Activated naive CD8-positive, alpha-beta T cell treated with anti-CD3 and anti-CD28 coated beads, Interleukin-2, amount 50 U/mL, for 24 hours (primary cell): ENCODE data around the gene VEGFA.

ENCODE experiments used
- ATAC-seq: fragments of 150-1000 bp; cut with Tn5 transposase; one replicate; pipeline ENCODE4 v1.10.0; 2021
- DNase-seq: peaks from one replicate; pipeline ENCODE4 v3.0.0; 2021
- H3K27ac Mint-ChIP-seq: one replicate; pipeline ENCODE4 v1.8.0; 2021; ENCODE audit warnings: mild to moderate bottlenecking, mixed read lengths
- H3K27me3 Mint-ChIP-seq: one replicate; pipeline ENCODE4 v1.8.0; 2021; ENCODE audit warnings: mixed read lengths
- H3K36me3 Mint-ChIP-seq: one replicate; pipeline ENCODE4 v1.8.0; 2021; ENCODE audit warnings: low read depth, mixed read lengths
- H3K4me1 Mint-ChIP-seq: one replicate; pipeline ENCODE4 v1.8.0; 2021; ENCODE audit warnings: mixed read lengths
- H3K4me3 Mint-ChIP-seq: one replicate; pipeline ENCODE4 v1.8.0; 2021; ENCODE audit warnings: mild to moderate bottlenecking, moderate library complexity, mixed read lengths
- H3K9me3 Mint-ChIP-seq: one replicate; pipeline ENCODE4 v1.8.0; 2021; ENCODE audit warnings: mixed read lengths

The VEGFA gene

DNA sequence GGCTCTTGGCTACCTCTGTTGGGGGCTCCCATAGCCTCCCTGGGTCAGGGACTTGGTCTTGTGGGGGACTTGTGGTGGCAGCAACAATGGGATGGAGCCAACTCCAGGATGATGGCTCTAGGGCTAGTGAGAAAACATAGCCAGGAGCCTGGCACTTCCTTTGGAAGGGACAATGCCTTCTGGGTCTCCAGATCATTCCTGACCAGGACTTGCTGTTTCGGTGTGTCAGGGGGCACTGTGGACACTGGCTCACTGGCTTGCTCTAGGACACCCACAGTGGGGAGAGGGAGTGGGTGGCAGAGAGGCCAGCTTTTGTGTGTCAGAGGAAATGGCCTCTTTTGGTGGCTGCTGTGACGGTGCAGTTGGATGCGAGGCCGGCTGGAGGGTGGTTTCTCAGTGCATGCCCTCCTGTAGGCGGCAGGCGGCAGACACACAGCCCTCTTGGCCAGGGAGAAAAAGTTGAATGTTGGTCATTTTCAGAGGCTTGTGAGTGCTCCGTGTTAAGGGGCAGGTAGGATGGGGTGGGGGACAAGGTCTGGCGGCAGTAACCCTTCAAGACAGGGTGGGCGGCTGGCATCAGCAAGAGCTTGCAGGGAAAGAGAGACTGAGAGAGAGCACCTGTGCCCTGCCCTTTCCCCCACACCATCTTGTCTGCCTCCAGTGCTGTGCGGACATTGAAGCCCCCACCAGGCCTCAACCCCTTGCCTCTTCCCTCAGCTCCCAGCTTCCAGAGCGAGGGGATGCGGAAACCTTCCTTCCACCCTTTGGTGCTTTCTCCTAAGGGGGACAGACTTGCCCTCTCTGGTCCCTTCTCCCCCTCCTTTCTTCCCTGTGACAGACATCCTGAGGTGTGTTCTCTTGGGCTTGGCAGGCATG is 9.2 kb downstream of the VEGFA start:
- ATAC-seq = no peak
- H3K4me1 Mint-ChIP-seq = peaks cover 25% of the 10 kb centered on the region
- H3K4me3 Mint-ChIP-seq = no peak overlapping the region
- no peaks in the 10 kb centered on the region for H3K9me3 Mint-ChIP-seq
- H3K27me3 Mint-ChIP-seq = no peaks in the 10 kb centered on the region
- H3K27ac Mint-ChIP-seq = no peak overlapping the region
- peaks cover 46% of the 10 kb centered on the region for H3K36me3 Mint-ChIP-seq
- DNase-seq = no peak

DNA sequence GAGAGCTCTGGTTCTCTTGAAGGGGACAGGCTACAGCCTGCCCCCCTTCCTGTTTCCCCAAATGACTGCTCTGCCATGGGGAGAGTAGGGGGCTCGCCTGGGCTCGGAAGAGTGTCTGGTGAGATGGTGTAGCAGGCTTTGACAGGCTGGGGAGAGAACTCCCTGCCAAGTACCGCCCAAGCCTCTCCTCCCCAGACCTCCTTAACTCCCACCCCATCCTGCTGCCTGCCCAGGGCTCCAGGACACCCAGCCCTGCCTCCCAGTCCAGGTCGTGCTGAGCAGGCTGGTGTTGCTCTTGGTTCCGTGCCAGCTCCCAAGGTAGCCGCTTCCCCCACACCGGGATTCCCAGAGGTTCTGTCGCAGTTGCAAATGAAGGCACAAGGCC is 9.8 kb downstream of the VEGFA start:
- DNase-seq = no peak
- Mint-ChIP-seq H3K36me3 (peaks cover 48% of the 10 kb centered on the region), H3K27ac (no peak overlapping the region), H3K27me3 (no peaks in the 10 kb centered on the region), H3K9me3 (no peaks in the 10 kb centered on the region), H3K4me1 (peaks cover 19% of the 10 kb centered on the region), H3K4me3 (no peak overlapping the region)
- ATAC-seq = no peak

DNA sequence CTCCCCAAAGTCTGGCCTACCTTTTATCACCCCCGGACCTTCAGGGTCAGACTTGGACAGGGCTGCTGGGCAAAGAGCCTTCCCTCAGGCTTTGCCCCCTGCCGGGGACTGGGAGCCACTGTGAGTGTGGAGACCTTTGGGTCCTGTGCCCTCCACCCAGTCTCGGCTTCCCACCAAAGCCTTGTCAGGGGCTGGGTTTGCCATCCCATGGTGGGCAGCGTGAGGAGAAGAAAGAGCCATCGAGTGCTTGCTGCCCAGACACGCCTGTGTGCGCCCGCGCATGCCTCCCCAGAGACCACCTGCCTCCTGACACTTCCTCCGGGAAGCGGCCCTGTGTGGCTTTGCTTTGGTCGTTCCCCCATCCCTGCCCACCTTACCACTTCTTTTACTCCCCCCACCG is 10.3 kb downstream of the VEGFA start:
- Mint-ChIP-seq H3K27me3 (no peaks in the 10 kb centered on the region), H3K27ac (no peak overlapping the region), H3K4me1 (peaks cover 15% of the 10 kb centered on the region), H3K9me3 (no peaks in the 10 kb centered on the region), H3K36me3 (peaks cover 51% of the 10 kb centered on the region), H3K4me3 (no peak overlapping the region)
- DNase-seq = no peak
- ATAC-seq = no peak

DNA sequence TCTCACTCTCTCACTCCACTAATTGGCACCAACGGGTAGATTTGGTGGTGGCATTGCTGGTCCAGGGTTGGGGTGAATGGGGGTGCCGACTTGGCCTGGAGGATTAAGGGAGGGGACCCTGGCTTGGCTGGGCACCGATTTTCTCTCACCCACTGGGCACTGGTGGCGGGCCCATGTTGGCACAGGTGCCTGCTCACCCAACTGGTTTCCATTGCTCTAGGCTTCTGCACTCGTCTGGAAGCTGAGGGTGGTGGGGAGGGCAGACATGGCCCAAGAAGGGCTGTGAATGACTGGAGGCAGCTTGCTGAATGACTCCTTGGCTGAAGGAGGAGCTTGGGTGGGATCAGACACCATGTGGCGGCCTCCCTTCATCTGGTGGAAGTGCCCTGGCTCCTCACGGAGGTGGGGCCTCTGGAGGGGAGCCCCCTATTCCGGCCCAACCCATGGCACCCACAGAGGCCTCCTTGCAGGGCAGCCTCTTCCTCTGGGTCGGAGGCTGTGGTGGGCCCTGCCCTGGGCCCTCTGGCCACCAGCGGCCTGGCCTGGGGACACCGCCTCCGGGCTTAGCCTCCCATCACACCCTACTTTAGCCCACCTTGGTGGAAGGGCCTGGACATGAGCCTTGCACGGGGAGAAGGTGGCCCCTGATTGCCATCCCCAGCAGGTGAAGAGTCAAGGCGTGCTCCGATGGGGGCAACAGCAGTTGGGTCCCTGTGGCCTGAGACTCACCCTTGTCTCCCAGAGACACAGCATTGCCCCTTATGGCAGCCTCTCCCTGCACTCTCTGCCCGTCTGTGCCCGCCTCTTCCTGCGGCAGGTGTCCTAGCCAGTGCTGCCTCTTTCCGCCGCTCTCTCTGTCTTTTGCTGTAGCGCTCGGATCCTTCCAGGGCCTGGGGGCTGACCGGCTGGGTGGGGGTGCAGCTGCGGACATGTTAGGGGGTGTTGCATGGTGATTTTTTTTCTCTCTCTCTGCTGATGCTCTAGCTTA is 11.2 kb downstream of the VEGFA start:
- H3K36me3 Mint-ChIP-seq = peaks cover 51% of the 10 kb centered on the region
- no peak for ATAC-seq

DNA sequence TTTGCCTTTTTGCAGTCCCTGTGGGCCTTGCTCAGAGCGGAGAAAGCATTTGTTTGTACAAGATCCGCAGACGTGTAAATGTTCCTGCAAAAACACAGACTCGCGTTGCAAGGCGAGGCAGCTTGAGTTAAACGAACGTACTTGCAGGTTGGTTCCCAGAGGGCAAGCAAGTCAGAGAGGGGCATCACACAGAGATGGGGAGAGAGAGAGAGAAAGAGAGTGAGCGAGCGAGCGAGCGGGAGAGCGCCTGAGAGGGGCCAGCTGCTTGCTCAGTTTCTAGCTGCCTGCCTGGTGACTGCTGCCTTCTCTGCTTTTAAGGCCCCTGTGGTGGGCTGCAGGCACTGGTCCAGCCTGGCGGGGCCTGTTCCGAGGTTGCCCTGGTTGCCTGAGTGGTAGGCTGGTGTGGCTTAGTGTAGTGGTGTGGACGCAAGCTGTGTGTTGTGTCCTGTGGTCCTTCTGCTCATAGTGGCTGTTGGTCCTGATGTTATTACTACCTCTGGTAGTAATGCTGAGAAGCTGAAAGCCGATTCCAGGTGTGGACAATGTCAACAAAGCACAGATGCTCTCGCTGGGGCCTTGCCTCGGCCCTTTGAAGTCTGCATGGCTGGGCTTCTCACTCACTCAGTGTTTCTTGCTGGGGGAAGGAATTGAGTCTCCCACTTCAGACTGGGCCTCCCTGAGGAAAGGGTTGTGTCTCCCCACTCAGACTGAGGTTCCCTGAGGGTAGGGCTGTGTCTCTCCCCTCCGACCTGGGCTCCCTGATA is 12.1 kb downstream of the VEGFA start:
- peaks cover 45% of the 10 kb centered on the region for H3K36me3 Mint-ChIP-seq
- H3K27ac Mint-ChIP-seq = no peak overlapping the region
- ATAC-seq (no peak), DNase-seq (no peak)
- no peaks in the 10 kb centered on the region for H3K4me1 Mint-ChIP-seq
- H3K9me3 Mint-ChIP-seq = no peaks in the 10 kb centered on the region
- H3K27me3 Mint-ChIP-seq = no peaks in the 10 kb centered on the region
- no peak overlapping the region for H3K4me3 Mint-ChIP-seq

More for the DNA sequence above, 11.2 kb downstream of the VEGFA start:
- no peak overlapping the region for H3K27ac Mint-ChIP-seq
- no peak for DNase-seq
- H3K4me3 Mint-ChIP-seq = no peak overlapping the region
- peaks cover 5% of the 10 kb centered on the region for H3K4me1 Mint-ChIP-seq
- no peaks in the 10 kb centered on the region for H3K9me3 Mint-ChIP-seq
- H3K27me3 Mint-ChIP-seq = no peaks in the 10 kb centered on the region

DNA sequence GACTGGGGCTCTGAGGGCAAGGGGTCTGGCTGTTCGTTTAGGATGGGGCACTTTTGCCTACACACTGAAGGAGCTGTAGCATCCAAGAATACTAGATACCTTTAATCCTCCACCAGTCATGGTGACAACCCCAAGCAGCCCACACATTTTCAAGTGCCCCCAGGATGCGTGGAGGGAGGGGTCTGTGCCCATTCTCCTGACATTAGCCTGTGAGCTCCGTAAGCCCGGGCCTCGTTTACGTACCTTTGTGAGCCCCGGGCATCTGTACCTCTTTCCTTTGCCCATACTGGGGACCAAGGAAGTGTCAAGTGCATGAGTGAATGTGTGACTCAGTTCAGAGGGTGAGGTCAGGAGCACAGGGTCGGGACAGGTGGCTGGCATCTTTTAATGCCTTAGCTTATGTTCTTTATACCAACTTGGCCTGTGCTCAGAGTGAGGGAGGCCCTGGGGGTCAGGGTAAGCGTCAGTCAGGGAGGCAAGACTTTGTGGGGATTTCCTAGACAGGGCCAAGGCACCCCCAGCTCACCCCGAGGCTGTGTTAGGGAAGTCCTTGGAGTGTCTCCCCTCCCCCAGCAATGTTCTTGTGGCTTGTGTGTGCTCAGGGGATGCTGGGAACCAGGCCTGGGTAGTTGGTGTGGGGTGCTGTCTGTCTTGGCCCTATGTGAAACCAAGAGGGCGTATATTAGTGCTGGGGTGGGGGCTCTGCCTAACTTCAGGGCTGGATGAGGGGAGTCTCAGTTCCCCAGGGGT is 12.9 kb downstream of the VEGFA start:
- Mint-ChIP-seq H3K4me1 (no peaks in the 10 kb centered on the region), H3K9me3 (no peaks in the 10 kb centered on the region), H3K4me3 (no peak overlapping the region), H3K27me3 (no peaks in the 10 kb centered on the region), H3K27ac (no peak overlapping the region), H3K36me3 (peaks cover 38% of the 10 kb centered on the region)
- no peak for DNase-seq
- no peak for ATAC-seq

DNA sequence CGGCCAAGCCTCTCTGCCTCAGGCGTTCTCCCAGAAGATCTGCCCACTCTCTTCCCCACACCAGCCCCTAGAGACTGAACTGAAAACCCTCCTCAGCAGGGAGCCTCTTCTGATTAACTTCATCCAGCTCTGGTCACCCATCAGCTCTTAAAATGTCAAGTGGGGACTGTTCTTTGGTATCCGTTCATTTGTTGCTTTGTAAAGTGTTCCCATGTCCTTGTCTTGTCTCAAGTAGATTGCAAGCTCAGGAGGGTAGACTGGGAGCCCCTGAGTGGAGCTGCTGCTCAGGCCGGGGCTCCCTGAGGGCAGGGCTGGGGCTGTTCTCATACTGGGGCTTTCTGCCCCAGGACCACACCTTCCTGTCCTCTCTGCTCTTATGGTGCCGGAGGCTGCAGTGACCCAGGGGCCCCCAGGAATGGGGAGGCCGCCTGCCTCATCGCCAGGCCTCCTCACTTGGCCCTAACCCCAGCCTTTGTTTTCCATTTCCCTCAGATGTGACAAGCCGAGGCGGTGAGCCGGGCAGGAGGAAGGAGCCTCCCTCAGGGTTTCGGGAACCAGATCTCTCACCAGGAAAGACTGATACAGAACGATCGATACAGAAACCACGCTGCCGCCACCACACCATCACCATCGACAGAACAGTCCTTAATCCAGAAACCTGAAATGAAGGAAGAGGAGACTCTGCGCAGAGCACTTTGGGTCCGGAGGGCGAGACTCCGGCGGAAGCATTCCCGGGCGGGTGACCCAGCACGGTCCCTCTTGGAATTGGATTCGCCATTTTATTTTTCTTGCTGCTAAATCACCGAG is 14.2 kb downstream of the VEGFA start:
- no peak overlapping the region for H3K4me3 Mint-ChIP-seq
- no peaks in the 10 kb centered on the region for H3K27me3 Mint-ChIP-seq
- no peak overlapping the region for H3K27ac Mint-ChIP-seq
- ATAC-seq (no peak), DNase-seq (no peak)
- no peaks in the 10 kb centered on the region for H3K4me1 Mint-ChIP-seq
- peaks cover 26% of the 10 kb centered on the region for H3K36me3 Mint-ChIP-seq
- H3K9me3 Mint-ChIP-seq = no peaks in the 10 kb centered on the region

DNA sequence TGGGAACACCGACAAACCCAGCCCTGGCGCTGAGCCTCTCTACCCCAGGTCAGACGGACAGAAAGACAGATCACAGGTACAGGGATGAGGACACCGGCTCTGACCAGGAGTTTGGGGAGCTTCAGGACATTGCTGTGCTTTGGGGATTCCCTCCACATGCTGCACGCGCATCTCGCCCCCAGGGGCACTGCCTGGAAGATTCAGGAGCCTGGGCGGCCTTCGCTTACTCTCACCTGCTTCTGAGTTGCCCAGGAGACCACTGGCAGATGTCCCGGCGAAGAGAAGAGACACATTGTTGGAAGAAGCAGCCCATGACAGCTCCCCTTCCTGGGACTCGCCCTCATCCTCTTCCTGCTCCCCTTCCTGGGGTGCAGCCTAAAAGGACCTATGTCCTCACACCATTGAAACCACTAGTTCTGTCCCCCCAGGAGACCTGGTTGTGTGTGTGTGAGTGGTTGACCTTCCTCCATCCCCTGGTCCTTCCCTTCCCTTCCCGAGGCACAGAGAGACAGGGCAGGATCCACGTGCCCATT is 15.3 kb downstream of the VEGFA start:
- Mint-ChIP-seq H3K36me3 (peaks cover 20% of the 10 kb centered on the region), H3K9me3 (no peaks in the 10 kb centered on the region), H3K4me3 (no peak overlapping the region), H3K27ac (no peak overlapping the region), H3K4me1 (no peaks in the 10 kb centered on the region), H3K27me3 (no peaks in the 10 kb centered on the region)
- ATAC-seq = no peak
- DNase-seq = no peak

DNA sequence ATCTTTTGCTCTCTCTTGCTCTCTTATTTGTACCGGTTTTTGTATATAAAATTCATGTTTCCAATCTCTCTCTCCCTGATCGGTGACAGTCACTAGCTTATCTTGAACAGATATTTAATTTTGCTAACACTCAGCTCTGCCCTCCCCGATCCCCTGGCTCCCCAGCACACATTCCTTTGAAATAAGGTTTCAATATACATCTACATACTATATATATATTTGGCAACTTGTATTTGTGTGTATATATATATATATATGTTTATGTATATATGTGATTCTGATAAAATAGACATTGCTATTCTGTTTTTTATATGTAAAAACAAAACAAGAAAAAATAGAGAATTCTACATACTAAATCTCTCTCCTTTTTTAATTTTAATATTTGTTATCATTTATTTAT is 15.9 kb downstream of the VEGFA start:
- no peak overlapping the region for H3K27ac Mint-ChIP-seq
- DNase-seq (no peak), ATAC-seq (no peak)
- peaks cover 20% of the 10 kb centered on the region for H3K36me3 Mint-ChIP-seq
- no peaks in the 10 kb centered on the region for H3K9me3 Mint-ChIP-seq
- no peaks in the 10 kb centered on the region for H3K27me3 Mint-ChIP-seq
- H3K4me3 Mint-ChIP-seq = no peak overlapping the region
- H3K4me1 Mint-ChIP-seq = no peaks in the 10 kb centered on the region

DNA sequence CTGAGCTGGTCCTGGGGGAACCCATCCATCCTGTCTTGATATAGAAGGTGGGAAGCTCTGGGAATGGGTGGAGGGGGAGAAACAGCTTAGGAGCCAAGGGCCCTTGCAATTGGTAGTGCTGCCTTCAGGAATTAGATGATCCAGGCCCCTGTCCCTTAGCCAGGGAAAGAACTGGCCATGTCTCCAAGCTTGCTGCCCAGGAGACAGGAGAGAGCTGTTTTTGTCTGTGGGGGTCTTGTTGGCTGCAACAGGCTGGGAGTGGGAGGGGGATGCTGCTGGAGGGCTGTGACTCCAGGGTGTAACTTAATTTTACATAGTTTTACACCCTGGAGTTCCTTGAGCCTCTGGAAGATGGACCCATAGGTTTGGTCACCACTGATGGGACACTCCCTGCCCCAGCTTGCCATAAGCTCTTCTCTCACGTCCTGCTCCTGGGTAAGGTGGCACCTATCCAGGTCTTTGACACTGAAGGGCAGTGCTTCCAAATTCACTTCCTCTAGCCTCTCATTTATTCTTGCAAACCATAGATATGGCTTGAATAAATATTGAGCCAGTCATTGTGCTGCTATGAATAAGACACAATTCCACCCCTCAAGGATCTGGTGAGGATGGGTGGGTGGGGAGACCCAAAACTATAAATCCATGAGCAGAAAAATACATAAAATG is 16.8 kb downstream of the VEGFA start:
- Mint-ChIP-seq H3K9me3 (no peaks in the 10 kb centered on the region), H3K4me1 (no peaks in the 10 kb centered on the region), H3K27me3 (no peaks in the 10 kb centered on the region), H3K36me3 (peaks cover 18% of the 10 kb centered on the region), H3K4me3 (no peak overlapping the region), H3K27ac (no peak overlapping the region)
- ATAC-seq = no peak
- DNase-seq = no peak

DNA sequence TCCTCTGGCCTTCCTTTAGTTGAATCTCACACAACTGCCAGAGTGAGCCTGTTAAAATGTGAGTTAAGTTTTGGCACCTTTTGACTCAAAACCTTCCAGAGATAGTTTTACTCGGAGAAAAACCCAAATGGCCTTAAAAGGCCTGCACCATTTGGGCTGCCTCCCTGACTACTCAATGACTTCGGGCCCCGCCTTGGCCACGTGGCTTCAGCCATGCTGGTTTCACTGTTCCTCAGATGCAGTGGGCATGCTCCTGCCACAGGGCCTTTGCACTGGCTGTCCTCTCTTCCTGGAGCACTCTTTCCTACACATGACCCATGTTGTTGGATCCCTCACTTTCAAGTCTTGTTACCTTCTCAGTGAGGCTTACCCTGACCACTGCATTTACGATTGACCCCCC is 18.3 kb downstream of the VEGFA start:
- H3K36me3 Mint-ChIP-seq = peaks cover 14% of the 10 kb centered on the region
- H3K4me3 Mint-ChIP-seq = no peak overlapping the region
- no peaks in the 10 kb centered on the region for H3K4me1 Mint-ChIP-seq
- no peak overlapping the region for H3K27ac Mint-ChIP-seq
- ATAC-seq (no peak), DNase-seq (no peak)
- H3K27me3 Mint-ChIP-seq = no peaks in the 10 kb centered on the region
- no peaks in the 10 kb centered on the region for H3K9me3 Mint-ChIP-seq

DNA sequence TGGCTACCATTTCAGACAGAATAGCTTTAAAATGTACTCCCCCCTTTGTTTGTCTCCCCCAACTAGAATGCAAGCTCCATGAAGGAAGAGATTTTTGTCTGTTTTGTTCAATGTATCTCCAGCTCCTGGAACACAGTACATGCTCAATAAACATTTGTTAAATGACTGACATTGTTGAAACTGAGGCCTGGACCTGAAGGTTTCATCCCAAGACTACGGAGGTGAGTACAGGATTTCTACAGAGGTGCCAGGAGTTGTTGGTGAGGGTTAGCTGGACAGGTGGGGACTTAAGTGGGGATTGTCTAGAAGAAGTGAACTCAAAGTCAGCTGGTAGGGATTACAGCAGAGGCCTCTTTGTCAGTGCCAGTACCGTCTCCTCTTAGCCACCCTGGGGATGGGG is 19.4 kb downstream of the VEGFA start:
- no peaks in the 10 kb centered on the region for H3K27me3 Mint-ChIP-seq
- H3K36me3 Mint-ChIP-seq = peaks cover 13% of the 10 kb centered on the region
- no peaks in the 10 kb centered on the region for H3K9me3 Mint-ChIP-seq
- ATAC-seq = no peak
- H3K4me3 Mint-ChIP-seq = no peak overlapping the region
- no peak overlapping the region for H3K27ac Mint-ChIP-seq
- H3K4me1 Mint-ChIP-seq = no peaks in the 10 kb centered on the region
- DNase-seq = no peak

DNA sequence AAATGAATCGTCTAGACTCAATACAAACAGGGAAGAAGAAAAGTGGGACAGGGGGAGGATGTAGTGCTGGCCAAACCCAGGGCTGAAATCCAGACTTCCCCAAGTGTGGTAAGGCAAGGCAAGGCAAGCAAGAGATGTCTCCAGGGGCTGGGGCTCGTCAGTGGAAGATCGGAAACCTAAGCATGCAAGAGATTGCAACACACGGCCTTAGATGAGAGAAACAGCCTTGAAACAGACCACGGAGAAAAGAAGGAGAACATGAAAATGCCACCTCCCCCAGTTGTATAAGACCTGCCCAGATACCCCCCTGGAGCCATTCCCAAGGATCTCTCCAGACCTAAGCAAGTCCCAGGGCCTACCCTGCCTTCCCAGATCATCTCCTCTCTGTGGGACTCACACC is 20.0 kb downstream of the VEGFA start:
- H3K36me3 Mint-ChIP-seq = peaks cover 8% of the 10 kb centered on the region
- no peak overlapping the region for H3K4me3 Mint-ChIP-seq
- H3K4me1 Mint-ChIP-seq = no peaks in the 10 kb centered on the region
- no peaks in the 10 kb centered on the region for H3K9me3 Mint-ChIP-seq
- no peak overlapping the region for H3K27ac Mint-ChIP-seq
- no peak for ATAC-seq
- no peak for DNase-seq
- no peaks in the 10 kb centered on the region for H3K27me3 Mint-ChIP-seq
